PC-3 (cell line): ENCODE measurements around the gene DSC2.

ENCODE experiments used
- CTCF ChIP-seq: fragments of 300-600 bp; sonication (generic); conservative IDR thresholded peaks from 2 replicates; pipeline ENCODE4 v1.5.1; 2017; ENCODE audit warnings: antibody characterized with exemption, low read depth, mild to moderate bottlenecking, low read length
- EZH2phosphoT487 ChIP-seq: fragments of 300-600 bp; sonication (generic); IDR thresholded peaks from 2 replicates; pipeline ENCODE4 v1.6.1; 2018; ENCODE audit warnings: mild to moderate bottlenecking, antibody characterized with exemption, low read length, borderline replicate concordance

- no peak for TF ChIP-seq CTCF
- no peak for TF ChIP-seq EZH2phosphoT487
Observed at GRCh38 chr18:31077878-31078277, 24.3 kb downstream of the DSC2 start.
